ENCODE measurements around the gene CDS1. TPM values are rescaled to one million over a fixed set of nuclear protein-coding genes. Genes with fewer than 3 reads are reported as not detected.
"Not testable (repeated sequence)": the region's sequence is repeated elsewhere in the genome, so short reads cannot be mapped to it uniquely, and the experiment has no call there.

Gene CDS1
- under 1 TPM; 0.47 to 0.76 TPM for total RNA-seq
- 2.3 to 2.8 reads per million in 2 donors for total RNA-seq

GRCh38 chr4:84582988-84583875 lies at the start of gene CDS1:
CDS1 (plus strand) TSS chr4:84583127; CDS start chr4:84583402, 275 bp downstream.
- H3K4me1 Mint-ChIP-seq = peaks cover 19% of the 10 kb centered on the region
- DNase-seq (no peak), ATAC-seq (peak; percentile 77)
- H3K4me3 Mint-ChIP-seq = peak within 1 kb of the TSS; percentile 92
- no peaks in the 10 kb centered on the region for H3K9me3 ChIP-seq (ENCODE audit: control insufficient read depth, low read length, poor library complexity, severe bottlenecking)
- H3K27me3 Mint-ChIP-seq = peaks cover 39% of the 10 kb centered on the region
- peaks cover 3% of the 10 kb centered on the region for H3K36me3 Mint-ChIP-seq (ENCODE audit: low read depth)
- peak within 1 kb of the TSS; percentile 76 for H3K27ac Mint-ChIP-seq

DNA sequence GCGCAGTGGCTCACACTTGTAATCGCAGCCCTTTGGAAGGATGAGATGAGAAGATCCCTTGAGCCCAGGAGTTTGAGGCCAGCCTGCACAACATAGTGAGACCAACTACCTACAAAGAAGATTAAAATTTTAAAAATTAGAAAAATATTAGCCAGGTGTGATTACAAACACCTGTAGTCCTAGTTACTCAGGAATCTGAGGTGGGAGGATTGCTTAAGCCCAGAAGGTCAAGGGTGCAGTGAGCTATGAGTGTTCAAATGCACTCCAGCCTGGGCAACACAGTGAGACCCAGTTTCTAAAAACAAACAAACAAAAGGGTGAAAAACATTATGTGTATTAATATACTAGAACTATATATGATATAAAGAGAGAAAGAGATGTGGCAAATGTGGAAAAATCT lies 47.0 kb upstream of the CDS1 start:
- no peaks in the 10 kb centered on the region for H3K9me3 ChIP-seq (ENCODE audit: control insufficient read depth, low read length, poor library complexity, severe bottlenecking)
- Mint-ChIP-seq H3K36me3 (ENCODE audit: low read depth) (peaks cover 3% of the 10 kb centered on the region), H3K4me1 (peaks cover 2% of the 10 kb centered on the region), H3K4me3 (no peak overlapping the region), H3K27me3 (peaks cover 16% of the 10 kb centered on the region), H3K27ac (no peak overlapping the region)
- ATAC-seq (no peak), DNase-seq (no peak)

DNA sequence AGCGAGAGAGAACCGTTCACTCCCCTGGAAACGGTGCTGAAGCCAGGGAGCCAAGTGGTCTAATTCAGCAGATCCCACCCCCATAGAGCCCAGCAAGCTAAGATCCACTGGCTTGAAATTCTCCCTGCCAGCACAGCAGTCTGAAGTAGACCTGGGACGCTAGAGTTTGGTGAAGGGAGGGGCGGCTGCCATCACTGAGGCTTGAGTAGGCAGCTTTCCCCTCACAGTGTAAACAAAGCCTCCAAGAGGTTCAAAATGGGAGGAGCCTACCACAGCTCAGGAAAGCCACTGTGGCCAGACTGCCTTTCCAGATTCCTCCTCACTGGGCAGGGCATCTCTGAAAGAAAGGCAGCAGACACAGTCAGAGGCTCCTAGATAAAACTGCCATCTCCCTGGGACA lies 37.8 kb upstream of the CDS1 start:
- Mint-ChIP-seq H3K4me3 (no peak overlapping the region), H3K4me1 (no peaks in the 10 kb centered on the region), H3K27me3 (peaks cover 32% of the 10 kb centered on the region), H3K27ac (no peak overlapping the region), H3K36me3 (ENCODE audit: low read depth) (no peaks in the 10 kb centered on the region)
- H3K9me3 ChIP-seq (ENCODE audit: control insufficient read depth, low read length, poor library complexity, severe bottlenecking) = no peaks in the 10 kb centered on the region
- no peak for DNase-seq
- no peak for ATAC-seq

DNA sequence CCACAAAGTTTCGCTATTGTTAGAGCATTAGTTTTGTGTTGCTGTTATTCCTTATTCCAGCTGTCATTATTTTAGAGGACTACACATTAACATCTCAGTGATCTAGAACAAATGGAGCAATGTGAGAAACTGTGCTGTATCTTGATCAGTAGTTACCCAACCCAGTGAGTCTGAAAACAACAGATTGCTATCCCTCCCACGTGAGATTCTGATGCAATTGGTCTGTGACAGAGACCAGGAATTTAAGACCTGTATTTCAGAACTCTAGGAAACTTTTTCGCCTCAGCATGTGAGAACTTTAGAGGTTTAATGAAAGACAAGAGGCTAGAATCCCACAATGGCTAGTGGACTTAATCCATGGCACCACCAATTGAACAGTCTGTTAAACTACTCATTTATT lies 35.7 kb upstream of the CDS1 start:
- H3K4me3 Mint-ChIP-seq = no peak overlapping the region
- H3K36me3 Mint-ChIP-seq (ENCODE audit: low read depth) = no peaks in the 10 kb centered on the region

GRCh38 chr4:84549191-84549590 lies 33.7 kb upstream of the CDS1 start:
- H3K36me3 Mint-ChIP-seq (ENCODE audit: low read depth); H3K9me3 ChIP-seq (ENCODE audit: control insufficient read depth, low read length, poor library complexity, severe bottlenecking); H3K27ac Mint-ChIP-seq; ATAC-seq; H3K4me1 Mint-ChIP-seq; DNase-seq; H3K4me3 Mint-ChIP-seq: not testable (repeated sequence)
- H3K27me3 Mint-ChIP-seq = peaks cover 21% of the 10 kb centered on the region

More for the DNA sequence above, 35.7 kb upstream of the CDS1 start:
- H3K9me3 ChIP-seq (ENCODE audit: control insufficient read depth, low read length, poor library complexity, severe bottlenecking) = no peaks in the 10 kb centered on the region
- DNase-seq (no peak), ATAC-seq (no peak)
- Mint-ChIP-seq H3K4me1 (no peaks in the 10 kb centered on the region), H3K27me3 (peaks cover 24% of the 10 kb centered on the region), H3K27ac (no peak overlapping the region)

- no peak overlapping the region for H3K4me3 Mint-ChIP-seq
- no peak for ATAC-seq
- H3K4me1 Mint-ChIP-seq = no peaks in the 10 kb centered on the region
- no peaks in the 10 kb centered on the region for H3K9me3 ChIP-seq (ENCODE audit: control insufficient read depth, low read length, poor library complexity, severe bottlenecking)
- no peaks in the 10 kb centered on the region for H3K36me3 Mint-ChIP-seq (ENCODE audit: low read depth)
- H3K27ac Mint-ChIP-seq = no peak overlapping the region
- peaks cover 48% of the 10 kb centered on the region for H3K27me3 Mint-ChIP-seq
- DNase-seq = no peak
These were observed 20.8 kb upstream of the CDS1 start for GRCh38 chr4:84562156-84562555.

- no peak for ATAC-seq
- H3K27ac Mint-ChIP-seq = no peak overlapping the region
- no peaks in the 10 kb centered on the region for H3K4me1 Mint-ChIP-seq
- no peak for DNase-seq
- no peaks in the 10 kb centered on the region for H3K9me3 ChIP-seq (ENCODE audit: control insufficient read depth, low read length, poor library complexity, severe bottlenecking)
- H3K27me3 Mint-ChIP-seq = peaks cover 52% of the 10 kb centered on the region
- no peaks in the 10 kb centered on the region for H3K36me3 Mint-ChIP-seq (ENCODE audit: low read depth)
- peak overlapping the region; percentile 37 for H3K4me3 Mint-ChIP-seq
These were observed 19.9 kb upstream of the CDS1 start for GRCh38 chr4:84563002-84563401.

DNA sequence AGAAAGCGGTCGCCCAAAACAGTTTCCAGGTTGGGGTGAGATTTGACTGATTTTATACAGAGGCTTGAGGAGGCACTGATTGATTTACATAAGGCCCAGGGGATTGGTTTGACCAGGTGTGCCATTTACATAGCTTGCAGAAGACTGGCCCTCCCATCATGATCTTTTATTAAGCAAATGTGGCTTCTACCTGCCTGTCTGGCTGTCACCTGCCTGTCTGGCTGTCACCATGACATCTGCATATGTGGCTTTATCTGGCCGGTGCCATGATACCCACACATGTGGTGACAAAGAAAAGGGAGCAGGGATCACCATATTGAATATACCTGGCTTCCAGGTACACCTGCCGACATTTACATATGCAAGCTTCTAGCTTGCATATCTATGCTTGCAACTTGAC lies 17.0 kb upstream of the CDS1 start:
- Mint-ChIP-seq H3K36me3 (ENCODE audit: low read depth) (peaks cover 2% of the 10 kb centered on the region), H3K27ac (no peak overlapping the region), H3K4me3 (no peak overlapping the region), H3K27me3 (peaks cover 64% of the 10 kb centered on the region), H3K4me1 (no peaks in the 10 kb centered on the region)
- no peak for ATAC-seq
- DNase-seq = no peak
- no peaks in the 10 kb centered on the region for H3K9me3 ChIP-seq (ENCODE audit: control insufficient read depth, low read length, poor library complexity, severe bottlenecking)

DNA sequence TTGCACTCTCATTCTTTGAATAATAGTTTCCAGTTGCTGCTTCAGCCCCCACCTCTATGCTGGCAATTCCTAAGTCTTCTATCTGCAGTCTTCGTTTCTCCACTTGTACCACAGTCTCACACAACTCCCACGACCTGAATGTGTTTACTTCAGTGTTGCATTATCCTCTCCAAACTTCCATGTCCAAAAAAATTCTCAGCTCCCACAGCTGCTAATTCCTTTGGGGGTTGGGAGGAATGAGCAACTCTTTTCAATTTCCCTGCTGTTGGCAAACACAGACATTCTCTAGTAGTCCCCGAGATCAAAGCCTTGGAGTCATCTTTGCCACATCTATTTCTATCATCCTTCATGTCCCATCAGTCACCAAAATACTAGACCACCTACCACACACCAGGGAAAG lies 14.4 kb upstream of the CDS1 start:
- H3K4me3 Mint-ChIP-seq = no peak overlapping the region
- no peak for ATAC-seq

DNA sequence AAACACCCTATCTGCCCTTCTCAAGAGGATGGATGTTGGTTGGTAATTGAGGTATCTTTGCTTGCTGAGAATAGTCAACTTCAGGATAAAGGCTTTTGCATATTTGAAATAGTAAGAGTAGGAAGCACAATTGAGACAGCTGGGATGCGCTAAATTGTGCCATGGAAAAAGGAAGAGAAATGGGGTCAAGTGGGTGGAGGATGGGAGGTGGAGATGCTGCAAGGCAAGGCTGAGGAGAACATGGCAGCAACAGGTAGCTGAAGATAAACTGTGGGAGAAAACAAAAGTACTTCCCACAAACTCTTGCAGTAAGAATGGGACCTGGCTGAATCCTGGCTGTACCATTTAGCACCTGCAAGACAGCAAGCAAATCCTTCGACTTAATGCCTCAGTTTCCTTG lies 13.9 kb upstream of the CDS1 start:
- no peaks in the 10 kb centered on the region for H3K9me3 ChIP-seq (ENCODE audit: control insufficient read depth, low read length, poor library complexity, severe bottlenecking)
- DNase-seq (no peak), ATAC-seq (no peak)
- H3K27ac Mint-ChIP-seq = no peak overlapping the region
- no peak overlapping the region for H3K4me3 Mint-ChIP-seq
- H3K27me3 Mint-ChIP-seq = peaks cover 77% of the 10 kb centered on the region
- H3K36me3 Mint-ChIP-seq (ENCODE audit: low read depth) = peaks cover 2% of the 10 kb centered on the region
- no peaks in the 10 kb centered on the region for H3K4me1 Mint-ChIP-seq

More for the DNA sequence above, 14.4 kb upstream of the CDS1 start:
- H3K9me3 ChIP-seq (ENCODE audit: control insufficient read depth, low read length, poor library complexity, severe bottlenecking) = no peaks in the 10 kb centered on the region
- no peak for DNase-seq
- peaks cover 77% of the 10 kb centered on the region for H3K27me3 Mint-ChIP-seq
- no peak overlapping the region for H3K27ac Mint-ChIP-seq
- no peaks in the 10 kb centered on the region for H3K4me1 Mint-ChIP-seq
- H3K36me3 Mint-ChIP-seq (ENCODE audit: low read depth) = peaks cover 2% of the 10 kb centered on the region

- peaks cover 59% of the 10 kb centered on the region for H3K27me3 Mint-ChIP-seq
- H3K36me3 Mint-ChIP-seq (ENCODE audit: low read depth) = peaks cover 2% of the 10 kb centered on the region
- ATAC-seq (no peak), DNase-seq (no peak)
- H3K27ac Mint-ChIP-seq = no peak overlapping the region
- no peaks in the 10 kb centered on the region for H3K4me1 Mint-ChIP-seq
- no peaks in the 10 kb centered on the region for H3K9me3 ChIP-seq (ENCODE audit: control insufficient read depth, low read length, poor library complexity, severe bottlenecking)
- no peak overlapping the region for H3K4me3 Mint-ChIP-seq
These were observed 9.4 kb upstream of the CDS1 start for GRCh38 chr4:84573385-84574068.

- H3K27me3 Mint-ChIP-seq = peaks cover 53% of the 10 kb centered on the region
- H3K4me1 Mint-ChIP-seq = no peaks in the 10 kb centered on the region
- DNase-seq (no peak), ATAC-seq (no peak)
- H3K36me3 Mint-ChIP-seq (ENCODE audit: low read depth) = no peaks in the 10 kb centered on the region
- H3K9me3 ChIP-seq (ENCODE audit: control insufficient read depth, low read length, poor library complexity, severe bottlenecking) = no peaks in the 10 kb centered on the region
- no peak overlapping the region for H3K4me3 Mint-ChIP-seq
- no peak overlapping the region for H3K27ac Mint-ChIP-seq
These were observed 8.7 kb upstream of the CDS1 start for GRCh38 chr4:84574069-84574720.

All from T-helper 17 cell (primary cell).